ENCODE data around the gene LMBRD1. TPM values are rescaled to one million over a fixed set of nuclear protein-coding genes. Genes with fewer than 3 reads are reported as not detected.

Gene LMBRD1
- total RNA-seq, 1 experiment from 2014 or later = 17.0 TPM

DNA sequence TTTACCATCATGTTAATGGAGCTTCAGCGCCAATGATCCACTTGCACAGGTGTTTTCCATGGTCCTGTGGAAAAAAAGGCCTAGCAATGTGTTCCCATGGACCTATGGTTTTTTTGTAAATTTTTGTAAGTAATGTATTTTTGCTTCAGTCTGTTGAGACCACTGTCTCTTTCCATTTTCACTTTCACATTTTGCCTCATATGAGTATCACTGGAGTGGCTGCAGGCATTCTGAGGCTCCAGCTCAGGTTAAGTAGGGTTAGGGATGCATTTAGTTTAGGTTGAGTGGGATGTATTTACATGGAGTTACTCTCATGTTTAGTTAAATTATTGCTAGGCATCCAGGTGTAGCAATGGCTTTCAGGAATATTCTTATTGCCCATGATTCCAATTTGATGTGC, 19.2 kb upstream of the LMBRD1 start:
- no peak overlapping the region for H3K27ac ChIP-seq (ENCODE audit: insufficient read length, low read depth, low read length)
- no peak overlapping the region for H3K9ac ChIP-seq (ENCODE audit: extremely low read depth, insufficient read length, low read length)
- Mint-ChIP-seq H3K4me1 (peaks cover 35% of the 10 kb centered on the region in 2 experiments), H3K36me3 (ENCODE audit: insufficient read depth in 1 of 3, low read depth in 3 of 3) (no peaks in the 10 kb centered on the region), H3K27ac (peak overlapping the region in 2 of 3 experiments; percentile 14 to 82; a peak in 3 of 7 replicates), H3K27me3 (ENCODE audit: low read depth) (no peaks in the 10 kb centered on the region), H3K4me3 (no peak overlapping the region), H3K9me3 (no peaks in the 10 kb centered on the region)
- H2AK5ac ChIP-seq (ENCODE audit: insufficient read length, low read length) = no peak overlapping the region
- no peak overlapping the region for H3T11ph ChIP-seq (ENCODE audit: low read length)
- H2BK20ac ChIP-seq (ENCODE audit: low read depth, low read length, poor library complexity, severe bottlenecking) = no peak overlapping the region
- no peaks in the 10 kb centered on the region for H3K79me2 ChIP-seq (ENCODE audit: insufficient read depth, low read length)
- no peak overlapping the region for H3K56ac ChIP-seq (ENCODE audit: insufficient read length, low read depth, low read length)
- no peak overlapping the region for H2AFZ ChIP-seq (ENCODE audit: low read length)
- no peak overlapping the region for H4K5ac ChIP-seq (ENCODE audit: insufficient read length, low read depth, low read length)
- TF ChIP-seq, protein P1, sequence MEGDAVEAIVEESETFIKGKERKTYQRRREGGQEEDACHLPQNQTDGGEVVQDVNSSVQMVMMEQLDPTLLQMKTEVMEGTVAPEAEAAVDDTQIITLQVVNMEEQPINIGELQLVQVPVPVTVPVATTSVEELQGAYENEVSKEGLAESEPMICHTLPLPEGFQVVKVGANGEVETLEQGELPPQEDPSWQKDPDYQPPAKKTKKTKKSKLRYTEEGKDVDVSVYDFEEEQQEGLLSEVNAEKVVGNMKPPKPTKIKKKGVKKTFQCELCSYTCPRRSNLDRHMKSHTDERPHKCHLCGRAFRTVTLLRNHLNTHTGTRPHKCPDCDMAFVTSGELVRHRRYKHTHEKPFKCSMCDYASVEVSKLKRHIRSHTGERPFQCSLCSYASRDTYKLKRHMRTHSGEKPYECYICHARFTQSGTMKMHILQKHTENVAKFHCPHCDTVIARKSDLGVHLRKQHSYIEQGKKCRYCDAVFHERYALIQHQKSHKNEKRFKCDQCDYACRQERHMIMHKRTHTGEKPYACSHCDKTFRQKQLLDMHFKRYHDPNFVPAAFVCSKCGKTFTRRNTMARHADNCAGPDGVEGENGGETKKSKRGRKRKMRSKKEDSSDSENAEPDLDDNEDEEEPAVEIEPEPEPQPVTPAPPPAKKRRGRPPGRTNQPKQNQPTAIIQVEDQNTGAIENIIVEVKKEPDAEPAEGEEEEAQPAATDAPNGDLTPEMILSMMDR (conservative IDR thresholded peaks at IDR 0.05) = no peak
- no peak overlapping the region for H3K14ac ChIP-seq (ENCODE audit: insufficient read depth, low read length)
- H2BK15ac ChIP-seq (ENCODE audit: low read depth, low read length) = no peak overlapping the region
- no peak overlapping the region for H3K4ac ChIP-seq (ENCODE audit: low read depth, low read length)
- H2BK120ac ChIP-seq (ENCODE audit: low read depth, low read length, poor library complexity, severe bottlenecking) = no peak overlapping the region
- H4K91ac ChIP-seq (ENCODE audit: insufficient read length, low read depth, low read length) = no peak overlapping the region
- H4K8ac ChIP-seq (replicated peaks; ENCODE audit: insufficient read length, low read depth, low read length) = no peak overlapping the region
- no peaks in the 10 kb centered on the region for H3K79me1 ChIP-seq (ENCODE audit: insufficient read depth, low read depth, low read length, poor library complexity, severe bottlenecking)
- H3K27me3 ChIP-seq (ENCODE audit: insufficient read depth, low read length) = no peaks in the 10 kb centered on the region
- H2BK5ac ChIP-seq (ENCODE audit: insufficient read length, low read length) = no peak overlapping the region
- no peak overlapping the region for H2BK12ac ChIP-seq (ENCODE audit: insufficient read length, low read depth, low read length)
- no peak overlapping the region for H3K4me2 ChIP-seq (ENCODE audit: insufficient read depth, insufficient read length, low read length)
- H3K9me3 ChIP-seq (ENCODE audit: control insufficient read depth, low read depth, low read length) = no peaks in the 10 kb centered on the region
- no peaks in the 10 kb centered on the region for H4K20me1 ChIP-seq (ENCODE audit: control insufficient read depth, insufficient read depth, insufficient read length)
- DNase-seq = no peak
- no peak overlapping the region for H3K18ac ChIP-seq (ENCODE audit: insufficient read length, low read depth, low read length)
- no CpG with 5 or more reads among the region's 1 CpG for WGBS (ENCODE audit: extremely low coverage, insufficient read length, low lambda C conversion rate)
- H3K4me1 ChIP-seq (ENCODE audit: insufficient read depth, low read length) = peaks cover 6% of the 10 kb centered on the region; the same call in 1 of the 2 replicates
- no peak overlapping the region for H3K23ac ChIP-seq (ENCODE audit: insufficient read length, low read depth, low read length)
- H3K23me2 ChIP-seq (ENCODE audit: insufficient read length, low read depth, low read length, poor library complexity, severe bottlenecking) = no peaks in the 10 kb centered on the region

Measured in H9 (cell line).